GM10248 (cell line): ENCODE data around the gene CDKAL1.
"Not testable (repeated sequence)": the region's sequence is repeated elsewhere in the genome, so short reads cannot be mapped to it uniquely, and the experiment has no call there.

ENCODE experiments used
- CTCF ChIA-PET: fragments of 300-600 bp; sonication (Branson Sonifier 250); formaldehyde crosslinking; extraction: SDS; loops from one replicate; lab custom pipeline; 2021; ENCODE audit warnings: antibody characterized with exemption; lab: Yijun Ruan, JAX
- POLR2A ChIA-PET: fragments of 350-650 bp; sonication (Branson Sonifier 250); formaldehyde crosslinking; extraction: SDS; loops from one replicate; lab custom pipeline; 2020; ENCODE audit warnings: antibody characterized with exemption; lab: Yijun Ruan, JAX
- DNase-seq: peaks from one replicate; pipeline ENCODE4 v3.0.0; 2012; ENCODE audit errors: extremely low spot score
- TF ChIP-seq, protein P1 (sequence below): IDR thresholded peaks from 2 replicates; pipeline ENCODE4 v1.5.1; 2012; ENCODE audit warnings: mild to moderate bottlenecking, low read depth; ENCODE audit errors: extremely low read depth, missing control alignments, control extremely low read depth

The CDKAL1 gene

DNA sequence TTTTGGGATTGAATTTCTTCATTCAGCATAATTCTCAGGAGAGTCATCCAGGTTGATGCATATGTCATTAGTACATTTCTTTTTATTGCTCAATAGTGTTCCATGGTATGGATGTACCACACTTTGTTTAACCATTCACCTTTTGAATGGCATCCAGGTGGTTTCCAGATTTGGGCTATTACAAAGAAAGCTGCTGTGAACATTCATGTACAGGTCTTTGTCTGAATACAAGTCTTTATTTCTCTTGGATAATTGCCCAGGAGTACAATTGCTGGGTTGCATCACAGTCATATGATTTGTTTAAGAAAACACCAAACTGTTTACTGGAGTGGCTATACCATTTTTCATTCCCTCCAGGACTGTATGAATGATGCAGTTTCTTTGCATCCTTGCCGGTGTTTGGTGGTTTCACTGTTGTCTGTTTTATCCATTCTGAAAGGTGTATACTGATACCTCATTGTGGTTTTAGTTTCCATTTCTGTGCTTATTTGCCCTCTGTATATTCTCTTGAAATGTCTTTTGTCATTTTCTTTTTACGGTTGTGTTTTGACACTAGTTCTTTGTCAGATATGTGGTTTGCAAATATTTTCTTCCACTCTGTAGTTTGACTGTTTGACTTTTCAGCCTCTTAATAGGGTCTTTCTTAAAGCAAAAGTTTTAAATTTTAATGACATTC, 8.8 kb downstream of the CDKAL1 start:
- ChIA-PET POLR2A (no interaction called here), CTCF (interaction anchor here (2.0 kb wide), 1 partner anchor 21 kb away, joined by 9 read pairs; no protein-coding TSS in a partner anchor)
- peak; percentile 41 for DNase-seq

DNA sequence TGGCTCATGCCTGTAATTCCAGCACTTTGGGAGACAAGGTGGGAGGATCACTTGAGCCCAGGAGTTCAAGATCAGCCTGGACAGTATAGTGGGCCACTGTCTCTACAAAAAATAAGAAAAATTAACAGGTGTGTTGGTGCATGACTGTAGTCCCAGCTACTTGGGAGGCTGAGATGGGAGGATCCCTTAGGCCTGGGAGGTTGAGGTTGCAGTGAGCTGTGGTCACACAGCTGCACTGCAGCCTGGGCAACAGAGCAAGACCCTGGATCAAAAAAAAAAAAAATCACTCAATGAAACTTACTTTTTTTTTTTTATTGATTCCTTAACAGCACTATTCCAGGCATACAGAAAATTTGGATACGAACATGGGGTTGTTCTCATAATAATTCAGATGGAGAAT, 14.0 kb downstream of the CDKAL1 start:
- POLR2A ChIA-PET, result no interaction called here
- CTCF ChIA-PET, result interaction anchor here (1.3 to 2.8 kb wide), 2 partner anchors 16 to 22 kb away, joined by 3 to 12 read pairs; no protein-coding TSS in a partner anchor
- TF ChIP-seq, protein P1, sequence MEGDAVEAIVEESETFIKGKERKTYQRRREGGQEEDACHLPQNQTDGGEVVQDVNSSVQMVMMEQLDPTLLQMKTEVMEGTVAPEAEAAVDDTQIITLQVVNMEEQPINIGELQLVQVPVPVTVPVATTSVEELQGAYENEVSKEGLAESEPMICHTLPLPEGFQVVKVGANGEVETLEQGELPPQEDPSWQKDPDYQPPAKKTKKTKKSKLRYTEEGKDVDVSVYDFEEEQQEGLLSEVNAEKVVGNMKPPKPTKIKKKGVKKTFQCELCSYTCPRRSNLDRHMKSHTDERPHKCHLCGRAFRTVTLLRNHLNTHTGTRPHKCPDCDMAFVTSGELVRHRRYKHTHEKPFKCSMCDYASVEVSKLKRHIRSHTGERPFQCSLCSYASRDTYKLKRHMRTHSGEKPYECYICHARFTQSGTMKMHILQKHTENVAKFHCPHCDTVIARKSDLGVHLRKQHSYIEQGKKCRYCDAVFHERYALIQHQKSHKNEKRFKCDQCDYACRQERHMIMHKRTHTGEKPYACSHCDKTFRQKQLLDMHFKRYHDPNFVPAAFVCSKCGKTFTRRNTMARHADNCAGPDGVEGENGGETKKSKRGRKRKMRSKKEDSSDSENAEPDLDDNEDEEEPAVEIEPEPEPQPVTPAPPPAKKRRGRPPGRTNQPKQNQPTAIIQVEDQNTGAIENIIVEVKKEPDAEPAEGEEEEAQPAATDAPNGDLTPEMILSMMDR, result no peak
- DNase-seq, result no peak

More for the DNA sequence above, 8.8 kb downstream of the CDKAL1 start:
- TF ChIP-seq, protein P1, result no peak

DNA sequence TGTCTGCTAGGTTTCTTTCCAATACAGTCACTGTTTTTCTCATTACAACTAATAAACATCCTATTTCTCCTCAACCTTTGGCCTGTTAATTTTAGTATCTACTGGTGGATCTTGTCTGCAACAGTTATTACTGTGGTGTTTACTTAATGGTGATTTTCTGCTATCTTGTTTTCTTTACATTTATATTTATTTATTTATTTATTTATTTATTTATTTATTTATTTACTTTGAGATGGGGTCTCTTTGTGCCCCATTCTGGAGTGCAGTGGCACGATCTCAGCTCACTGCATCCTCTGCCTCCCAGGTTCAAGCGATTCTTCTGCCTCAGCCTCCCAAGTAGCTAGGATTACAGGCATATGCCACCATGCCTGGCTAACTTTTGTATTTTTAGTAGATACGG, 15.1 kb downstream of the CDKAL1 start:
- DNase-seq, POLR2A ChIA-PET: not testable (repeated sequence)
- CTCF ChIA-PET, result interaction anchor here (1.3 to 2.8 kb wide), 2 partner anchors 15 to 21 kb away, joined by 3 to 12 read pairs; no protein-coding TSS in a partner anchor

DNA sequence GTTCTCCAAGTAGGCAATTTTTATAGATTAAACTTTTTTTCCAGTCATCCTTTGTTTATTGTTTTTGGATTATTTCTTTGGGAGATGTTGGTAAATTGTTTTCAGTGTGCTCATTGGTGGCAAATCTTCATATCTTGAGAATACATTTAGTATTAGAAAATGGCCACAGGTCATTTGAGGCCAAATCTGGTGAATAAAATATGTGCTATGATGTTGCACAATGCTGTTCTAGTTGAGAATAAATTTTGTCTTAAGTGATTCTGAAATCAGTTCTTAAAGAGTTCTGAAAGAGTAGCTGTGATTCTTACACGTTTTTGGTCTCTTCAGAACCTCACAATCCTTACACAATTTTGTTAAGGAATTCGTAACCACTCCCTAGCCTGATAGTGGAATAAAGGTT, 20.1 kb downstream of the CDKAL1 start:
- DNase-seq, result no peak
- ChIA-PET POLR2A (no interaction called here), CTCF (interaction anchor here (2.5 kb wide), 1 partner anchor 10 kb away, joined by 10 read pairs; no protein-coding TSS in a partner anchor)
- TF ChIP-seq, protein P1, result no peak

DNA sequence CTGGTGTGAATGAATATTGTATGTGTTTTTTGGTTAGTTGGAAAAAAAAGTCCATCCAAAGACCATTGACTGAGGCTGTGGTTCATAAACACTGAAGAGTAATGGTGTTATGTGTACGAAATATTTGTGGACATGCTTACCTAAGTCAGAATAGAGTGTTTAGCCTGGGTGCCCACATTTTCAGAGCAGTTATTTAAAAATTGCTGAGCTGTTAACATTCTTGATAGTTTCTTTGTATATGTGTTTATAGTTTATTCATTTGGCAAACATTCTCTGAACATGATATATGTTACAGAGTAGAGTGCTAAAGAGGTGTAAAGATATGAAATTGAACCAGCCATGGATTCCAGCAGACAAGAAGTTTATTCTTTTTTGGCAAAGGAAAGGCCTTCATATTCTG, 20.6 kb downstream of the CDKAL1 start:
- CTCF ChIA-PET, result interaction anchor here (1.1 to 2.5 kb wide), 2 partner anchors 9 to 10 kb away, joined by 3 to 10 read pairs; no protein-coding TSS in a partner anchor
- TF ChIP-seq, protein P1, result no peak
- no peak for DNase-seq
- POLR2A ChIA-PET, result interaction anchor here (0.7 kb wide), 1 partner anchor 693 kb away, joined by 4 read pairs; no protein-coding TSS in a partner anchor

DNA sequence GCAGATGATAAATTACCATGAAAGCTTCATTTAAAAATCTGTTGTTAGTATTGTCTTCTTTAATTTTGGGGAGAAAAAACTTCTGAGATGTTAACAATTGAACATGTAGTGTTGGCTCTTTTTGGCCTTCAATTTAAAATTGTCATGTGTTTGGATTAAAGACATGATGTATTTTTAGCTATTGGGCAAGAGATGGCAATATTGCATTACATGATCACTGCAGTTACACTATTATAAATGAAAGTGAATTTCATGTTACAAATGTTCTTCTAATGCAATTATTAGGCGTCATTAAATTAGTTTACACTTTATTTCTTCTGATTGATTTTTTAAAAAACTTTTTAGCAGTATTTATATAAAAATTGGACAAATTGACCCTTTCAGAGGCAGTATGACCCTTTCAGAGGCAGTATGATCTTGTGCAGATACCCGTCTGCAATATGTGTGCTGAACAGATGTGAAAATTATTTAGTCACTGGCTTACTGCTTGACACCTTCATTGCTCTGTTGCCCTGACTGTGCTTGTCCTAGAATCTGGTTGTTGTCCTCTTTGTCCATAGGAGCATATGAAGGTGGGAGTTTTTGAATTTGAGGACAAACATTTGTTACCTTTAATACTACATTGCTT, 25.8 kb downstream of the CDKAL1 start:
- CTCF ChIA-PET, result interaction anchor here (0.9 to 1.9 kb wide), 3 partner anchors 10 to 1030 kb away, joined by 4 to 6 read pairs (median 4); no protein-coding TSS in a partner anchor
- TF ChIP-seq, protein P1, result no peak
- DNase-seq, result no peak
- POLR2A ChIA-PET, result no interaction called here
